PC-3 (cell line): ENCODE measurements around the gene EXOC8.

Source experiments
- EZH2 ChIP-seq: fragments of 300-600 bp; sonication (generic); IDR thresholded peaks from one replicate; pipeline ENCODE4 v1.6.1; 2017; ENCODE audit warnings: antibody characterized with exemption, mild to moderate bottlenecking, low read length; ENCODE audit not compliant: unreplicated experiment
- EZH2phosphoT487 ChIP-seq: fragments of 300-600 bp; sonication (generic); IDR thresholded peaks from 2 replicates; pipeline ENCODE4 v1.6.1; 2018; ENCODE audit warnings: mild to moderate bottlenecking, antibody characterized with exemption, low read length, borderline replicate concordance
- TF ChIP-seq, protein P1 (sequence below): fragments of 300-600 bp; sonication (generic); conservative IDR thresholded peaks from 2 replicates; pipeline ENCODE4 v1.5.1; 2017; ENCODE audit warnings: antibody characterized with exemption, low read depth, mild to moderate bottlenecking, low read length

DNA sequence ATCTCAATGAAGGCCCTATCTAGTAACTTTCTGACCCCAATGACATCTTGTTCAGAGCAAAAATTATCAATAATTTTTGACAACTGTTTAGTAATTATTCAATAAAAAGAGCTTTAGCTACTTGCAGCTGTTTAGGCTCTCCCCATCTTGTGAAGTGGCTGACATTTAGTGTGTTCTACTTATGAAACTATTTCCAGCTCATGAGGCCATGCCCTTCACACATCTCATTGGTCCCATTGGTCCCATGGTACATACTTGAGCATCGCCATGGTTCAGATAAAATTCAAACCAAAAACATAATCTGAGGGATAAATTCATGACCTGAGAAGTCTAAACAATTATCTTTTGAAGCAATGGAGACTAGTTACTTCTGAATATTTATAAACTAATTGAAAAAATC, 24.7 kb upstream of the EXOC8 start:
- TF ChIP-seq, protein P1, sequence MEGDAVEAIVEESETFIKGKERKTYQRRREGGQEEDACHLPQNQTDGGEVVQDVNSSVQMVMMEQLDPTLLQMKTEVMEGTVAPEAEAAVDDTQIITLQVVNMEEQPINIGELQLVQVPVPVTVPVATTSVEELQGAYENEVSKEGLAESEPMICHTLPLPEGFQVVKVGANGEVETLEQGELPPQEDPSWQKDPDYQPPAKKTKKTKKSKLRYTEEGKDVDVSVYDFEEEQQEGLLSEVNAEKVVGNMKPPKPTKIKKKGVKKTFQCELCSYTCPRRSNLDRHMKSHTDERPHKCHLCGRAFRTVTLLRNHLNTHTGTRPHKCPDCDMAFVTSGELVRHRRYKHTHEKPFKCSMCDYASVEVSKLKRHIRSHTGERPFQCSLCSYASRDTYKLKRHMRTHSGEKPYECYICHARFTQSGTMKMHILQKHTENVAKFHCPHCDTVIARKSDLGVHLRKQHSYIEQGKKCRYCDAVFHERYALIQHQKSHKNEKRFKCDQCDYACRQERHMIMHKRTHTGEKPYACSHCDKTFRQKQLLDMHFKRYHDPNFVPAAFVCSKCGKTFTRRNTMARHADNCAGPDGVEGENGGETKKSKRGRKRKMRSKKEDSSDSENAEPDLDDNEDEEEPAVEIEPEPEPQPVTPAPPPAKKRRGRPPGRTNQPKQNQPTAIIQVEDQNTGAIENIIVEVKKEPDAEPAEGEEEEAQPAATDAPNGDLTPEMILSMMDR: no peak
- TF ChIP-seq EZH2 (no peak), EZH2phosphoT487 (no peak)
